ENCODE data around the gene DOCK11. TPM values are rescaled to one million over a fixed set of nuclear protein-coding genes. Genes with fewer than 3 reads are reported as not detected.

The DOCK11 gene
- total RNA-seq, 4 donors from 2014 or later: 131 to 240 (median 175) TPM

DNA sequence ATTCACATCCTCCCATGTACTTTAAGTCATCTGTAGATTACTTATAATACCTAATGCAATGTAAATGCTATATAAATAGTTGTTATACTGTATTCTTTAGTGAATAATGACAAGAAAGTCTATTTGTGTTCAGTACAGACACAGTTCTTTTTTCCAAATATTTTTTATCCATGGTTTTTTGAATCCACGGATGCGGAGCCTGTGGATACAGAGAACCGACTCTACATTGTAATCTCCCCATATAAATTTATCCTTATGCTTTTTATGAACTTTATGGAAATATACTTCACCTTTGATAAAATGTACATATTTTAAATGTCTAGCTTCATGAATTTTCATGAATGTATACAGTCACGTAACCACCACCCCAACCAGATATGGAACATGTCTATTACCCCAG lies 88.2 kb downstream of the DOCK11 start:
- TF ChIP-seq CTCF (IDR thresholded peaks at IDR 0.05; ENCODE audit: low read depth): no peak

GRCh38 chrX:118585296-118585695 lies 89.7 kb downstream of the DOCK11 start:
- TF ChIP-seq CTCF (IDR thresholded peaks at IDR 0.05; ENCODE audit: low read depth): no peak

DNA sequence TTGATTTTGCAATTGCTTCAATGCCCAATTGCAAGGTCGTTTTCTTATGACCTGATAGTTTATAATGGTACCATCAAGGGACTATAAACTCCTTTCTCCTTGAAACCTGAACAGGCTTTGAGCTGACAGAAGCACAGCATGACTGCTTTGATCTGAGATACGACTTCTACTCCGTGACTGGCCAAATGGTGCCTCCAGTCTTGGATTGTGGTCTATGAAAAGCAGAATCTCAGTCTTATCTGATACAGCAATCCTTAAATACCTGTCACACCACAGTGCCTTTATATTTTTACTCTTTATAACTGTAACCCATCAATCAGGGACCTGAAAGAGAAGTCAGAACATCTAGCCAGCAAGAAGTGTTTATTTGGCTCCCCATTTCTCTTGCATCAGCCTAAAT lies 93.1 kb downstream of the DOCK11 start:
- TF ChIP-seq CTCF (IDR thresholded peaks at IDR 0.05; ENCODE audit: low read depth): no peak

DNA sequence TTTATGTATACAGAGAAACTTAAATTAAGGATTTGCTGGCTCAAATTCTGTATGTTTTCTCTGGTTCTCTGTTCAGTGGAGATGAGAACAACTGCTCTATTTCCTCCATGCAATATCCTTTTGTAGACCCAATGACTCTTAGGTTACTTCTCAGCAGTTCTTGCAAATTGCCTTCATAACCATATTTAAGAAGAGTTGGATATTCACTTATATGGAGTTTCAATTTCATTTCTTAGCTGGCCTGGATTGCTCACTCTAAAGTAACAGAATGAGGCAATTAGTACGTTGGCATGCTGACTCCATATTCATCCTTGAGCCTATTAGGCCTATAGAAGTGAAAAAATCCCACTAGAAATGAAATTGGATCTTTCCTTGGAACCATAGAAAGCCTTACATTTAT lies 93.6 kb downstream of the DOCK11 start:
- TF ChIP-seq CTCF (IDR thresholded peaks at IDR 0.05; ENCODE audit: low read depth): no peak

- TF ChIP-seq CTCF (IDR thresholded peaks at IDR 0.05; ENCODE audit: low read depth): no peak
Measured at GRCh38 chrX:118593407-118593806, 97.8 kb downstream of the DOCK11 start.

- no peak for TF ChIP-seq CTCF (IDR thresholded peaks at IDR 0.05; ENCODE audit: low read depth)
Measured at GRCh38 chrX:118594697-118595420, 99.2 kb downstream of the DOCK11 start.

DNA sequence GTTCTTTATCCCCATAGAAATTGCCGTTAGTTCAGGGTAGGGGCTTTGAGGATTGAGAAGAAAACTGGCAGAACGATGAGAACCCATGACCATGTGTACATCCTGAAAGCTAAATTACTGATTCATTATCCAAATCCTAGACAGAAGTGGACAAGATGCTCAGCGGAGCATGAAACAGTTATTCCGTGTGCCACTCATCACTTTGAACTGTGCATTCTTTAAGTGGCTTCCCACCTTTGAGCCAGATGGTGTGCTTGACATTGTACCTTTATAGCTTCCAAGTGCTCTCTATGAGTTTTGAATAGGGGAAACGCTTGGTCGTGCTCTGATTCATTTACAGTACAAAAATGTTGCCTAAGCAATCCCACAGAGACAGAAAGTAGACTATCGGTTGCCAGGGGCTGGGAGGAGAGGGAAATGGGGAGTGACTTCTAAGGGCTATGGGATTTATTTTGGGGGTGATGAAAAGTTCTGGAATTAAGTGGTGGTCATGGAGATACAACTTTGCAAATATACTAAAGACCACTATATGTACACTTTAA lies 100.0 kb downstream of the DOCK11 start:
- no peak for TF ChIP-seq CTCF (IDR thresholded peaks at IDR 0.05; ENCODE audit: low read depth)

Measured in subcutaneous adipose tissue (tissue), 4 donors.